Liver (tissue), 9 donors: ENCODE measurements around the gene EGLN1. TPM values are rescaled to one million over a fixed set of nuclear protein-coding genes. Genes with fewer than 3 reads are reported as not detected.

Experiments
- DNase-seq: peaks from one replicate; pipeline ENCODE4 v3.0.0-alpha.2; 2017; ENCODE audit warnings: low spot score
- H3K27ac ChIP-seq, 2 donors: one replicate each; pipeline ENCODE4 v1.7.0; 2013; ENCODE audit warnings: inconsistent platforms in 2 of 2, low read length in 2 of 2, control low read depth in 1 of 2, low read depth in 1 of 2, mild to moderate bottlenecking in 1 of 2
- H3K27me3 ChIP-seq, 4 donors: one replicate each; pipeline versions ENCODE4 v1.6.1 to v1.7.0; 2013; ENCODE audit warnings: low read length in 3 of 4, inconsistent platforms in 1 of 4, mild to moderate bottlenecking in 1 of 4, moderate library complexity in 1 of 4; ENCODE audit not compliant: control insufficient read depth in 4 of 4, insufficient read depth in 4 of 4
- H3K36me3 ChIP-seq, 4 donors: one replicate each; pipeline versions ENCODE4 v1.6.1 to v1.7.0; 2013; ENCODE audit warnings: low read length in 3 of 4, mild to moderate bottlenecking in 3 of 4, low read depth in 1 of 4, moderate library complexity in 1 of 4; ENCODE audit not compliant: control insufficient read depth in 4 of 4, insufficient read depth in 3 of 4
- H3K4me1 ChIP-seq, 4 donors: one replicate each; pipeline versions ENCODE4 v1.6.1 to v1.7.0; 2013; ENCODE audit warnings: low read length in 3 of 4, mild to moderate bottlenecking in 3 of 4, moderate library complexity in 1 of 4; ENCODE audit not compliant: control insufficient read depth in 4 of 4, insufficient read depth in 4 of 4
- H3K4me3 ChIP-seq, 3 donors: one replicate each; pipeline versions ENCODE4 v1.6.1 to v1.7.0; 2013; ENCODE audit warnings: low read length in 3 of 3, control low read depth in 1 of 3, low read depth in 1 of 3, mild to moderate bottlenecking in 1 of 3
- H3K9ac ChIP-seq, 2 donors: one replicate each; pipeline ENCODE4 v1.7.0; 2013; ENCODE audit warnings: low read length in 2 of 2, mild to moderate bottlenecking in 2 of 2, moderate library complexity in 2 of 2, control low read depth in 1 of 2, low read depth in 1 of 2
- H3K9me3 ChIP-seq, 4 donors: one replicate each; pipeline versions ENCODE4 v1.6.1 to v1.7.0; 2013; ENCODE audit warnings: low read length in 3 of 4; ENCODE audit not compliant: control insufficient read depth in 4 of 4
- EGR1 ChIP-seq, 2 donors: IDR thresholded peaks; 2 replicates each; pipeline ENCODE4 v1.6.1; 2016 to 2018; ENCODE audit warnings: antibody characterized with exemption in 2 of 2, low read depth in 2 of 2
- FOXA2 ChIP-seq: IDR thresholded peaks from 2 replicates; pipeline ENCODE4 v1.6.1; 2016; ENCODE audit warnings: antibody characterized with exemption
- GABPA ChIP-seq, 2 donors: IDR thresholded peaks in 1 of 2; conservative IDR thresholded peaks in 1 of 2; 2 replicates each; pipeline ENCODE4 v1.6.1; 2016; ENCODE audit warnings: antibody characterized with exemption in 2 of 2, mild to moderate bottlenecking in 1 of 2, moderate library complexity in 1 of 2
- HNF4G ChIP-seq: IDR thresholded peaks from 2 replicates; pipeline ENCODE4 v1.6.1; 2016; ENCODE audit warnings: antibody characterized with exemption
- JUND ChIP-seq, 2 donors: IDR thresholded peaks; 2 replicates each; pipeline ENCODE4 v1.6.1; 2016; ENCODE audit warnings: antibody characterized with exemption in 2 of 2
- NR2F2 ChIP-seq: IDR thresholded peaks from 2 replicates; pipeline ENCODE4 v1.6.1; 2016; ENCODE audit warnings: antibody characterized with exemption
- RAD21 ChIP-seq, 2 donors: IDR thresholded peaks; 2 replicates each; pipeline ENCODE4 v1.6.1; 2016; ENCODE audit warnings: antibody characterized with exemption in 2 of 2, mild to moderate bottlenecking in 2 of 2
- RXRA ChIP-seq, 2 donors: IDR thresholded peaks; 2 replicates each; pipeline ENCODE4 v1.6.1; 2017 to 2018; ENCODE audit warnings: antibody characterized with exemption in 2 of 2, mild to moderate bottlenecking in 1 of 2
- SP1 ChIP-seq: IDR thresholded peaks from 2 replicates; pipeline ENCODE4 v1.6.1; 2018; ENCODE audit warnings: antibody characterized with exemption, mild to moderate bottlenecking
- TAF1 ChIP-seq: conservative IDR thresholded peaks from 2 replicates; pipeline ENCODE4 v1.6.1; 2016; ENCODE audit warnings: antibody characterized with exemption, mild to moderate bottlenecking
- YY1 ChIP-seq: IDR thresholded peaks from 2 replicates; pipeline ENCODE4 v1.6.1; 2016; ENCODE audit warnings: antibody characterized with exemption, mild to moderate bottlenecking
- WGBS: extraction: QIAGEN DNeasy Blood & Tissue Kit; methylation state at CpG from one replicate; pipeline ENCODE4 v1.1.7; 2013; 5-methylcytosine and 5-hydroxymethylcytosine counted together
- polyA plus RNA-seq, 2 donors: library from polyadenylated mRNA; stranded (reverse) in 1 of 2; unstranded in 1 of 2; fragments of 200-250 nt in 1 of 2; fragments of >200 nt in 1 of 2; fragmentation: Nextera tagmentation in 1 of 2; extraction: Ambion mirVana in 1 of 2; gene quantifications; one replicate each; pipeline versions ENCODE4 v1.2.1 to v1.2.3, GENCODE V29; 2013 to 2015
- total RNA-seq, 2 donors: library from RNA; depleted of rRNA; stranded (reverse); fragments of >200 nt; gene quantifications; one replicate each; pipeline ENCODE4 v1.2.3, GENCODE V29; 2014
- TF ChIP-seq, protein P1 (sequence below): IDR thresholded peaks from 2 replicates; pipeline ENCODE4 v1.6.1; 2016; ENCODE audit warnings: antibody characterized with exemption
- TF ChIP-seq, protein P2 (sequence below): fragments of 150-350 bp; IDR thresholded peaks from 2 replicates; pipeline ENCODE4 v1.5.1; 2017; ENCODE audit warnings: improper control_type of control experiment, low read depth, low read length; ENCODE audit not compliant: missing input control
- TF ChIP-seq, protein P3 (sequence below): IDR thresholded peaks from 2 replicates; pipeline ENCODE4 v1.6.1; 2016; ENCODE audit warnings: antibody characterized with exemption
- TF ChIP-seq, protein P4 (sequence below): IDR thresholded peaks from 2 replicates; pipeline ENCODE4 v1.6.1; 2016; ENCODE audit warnings: antibody characterized with exemption
- donor health status: healthy.
- donor health status: healthy.
- donor health status: healthy.
- donor health status: healthy.
- donor health status: healthy.

The EGLN1 gene
- total and polyA plus RNA-seq, 4 donors, result 7.2 to 44.8 (median 22.2) TPM

DNA sequence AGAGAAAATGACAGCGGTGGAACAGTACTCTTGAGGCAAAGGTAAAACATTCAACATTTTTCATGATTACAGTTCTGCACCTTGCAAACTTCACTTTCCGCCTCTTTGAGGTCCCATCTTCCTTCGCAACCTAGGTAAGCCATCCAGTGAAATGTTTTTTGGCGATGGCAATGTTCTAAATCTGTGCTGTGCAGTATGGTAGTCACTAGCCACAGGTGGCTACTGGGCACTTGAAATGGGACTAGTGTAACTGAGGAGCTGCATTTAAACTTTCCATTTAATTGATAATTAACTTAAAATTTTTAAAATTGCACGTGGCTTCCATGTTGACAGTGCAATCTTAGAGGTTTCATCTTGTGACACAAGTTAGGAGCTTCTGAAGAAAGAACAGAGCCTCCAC is 97.4 kb downstream of the EGLN1 start:
- no peak overlapping the region for H3K27ac ChIP-seq
- H3K36me3 ChIP-seq, result peaks cover 0 to under 1% (median 0%) of the 10 kb centered on the region in 4 donors
- 89% methylated on average over 5 of the region's 5 CpGs for WGBS
- no peak overlapping the region for H3K9ac ChIP-seq
- H3K9me3 ChIP-seq, result no peaks in the 10 kb centered on the region
- no peak for TF ChIP-seq GABPA (IDR thresholded peaks at IDR 0.05 in 1 of 2, conservative IDR thresholded peaks at IDR 0.05 in 1 of 2)
- no peak for TF ChIP-seq RAD21 (IDR thresholded peaks at IDR 0.05)
- TF ChIP-seq RXRA (IDR thresholded peaks at IDR 0.05), result no peak
- H3K27me3 ChIP-seq, result no peaks in the 10 kb centered on the region
- no peak for DNase-seq
- peaks cover 0 to 8% (median 6%) of the 10 kb centered on the region in 4 donors for H3K4me1 ChIP-seq
- no peak overlapping the region for H3K4me3 ChIP-seq

DNA sequence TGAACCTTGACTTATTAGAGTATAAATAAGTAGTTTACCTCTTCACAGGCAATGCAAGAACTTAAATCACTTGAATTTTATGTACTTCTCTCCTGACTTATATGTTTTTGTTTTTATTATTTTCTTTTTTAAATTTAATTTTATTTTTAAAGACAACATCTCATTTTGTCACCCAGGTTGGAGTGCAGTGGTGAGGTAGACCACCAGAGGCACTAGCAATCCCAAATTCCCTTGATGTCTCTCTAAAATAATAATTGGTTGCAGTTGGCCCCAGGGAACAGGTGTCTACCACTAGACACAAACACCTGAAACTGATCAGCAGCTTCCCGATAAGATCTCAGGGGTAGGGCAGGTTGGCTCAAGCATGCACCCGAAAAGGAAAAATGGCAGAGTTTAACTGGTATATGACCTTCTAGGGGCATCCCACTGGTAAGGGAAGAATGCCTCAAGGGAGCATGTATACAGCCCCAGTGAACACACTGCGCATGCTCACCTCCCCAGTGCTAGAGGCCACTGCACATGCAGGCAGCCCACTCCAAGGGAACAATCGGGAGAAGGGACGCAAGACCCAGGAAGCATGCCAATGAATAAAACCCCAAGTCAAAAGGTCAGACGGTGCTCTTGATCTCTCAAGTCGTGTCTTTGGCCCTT is 99.1 kb downstream of the EGLN1 start:
- Histone ChIP-seq H3K4me3 (no peak overlapping the region), H3K27ac (no peak overlapping the region), H3K27me3 (no peaks in the 10 kb centered on the region), H3K36me3 (no peaks in the 10 kb centered on the region), H3K9ac (no peak overlapping the region), H3K4me1 (peaks cover 0 to 8% (median 6%) of the 10 kb centered on the region in 4 donors), H3K9me3 (no peaks in the 10 kb centered on the region)
- DNase-seq, result no peak
- WGBS, result 83% methylated on average over 7 of the region's 7 CpGs
- TF ChIP-seq, protein P1, sequence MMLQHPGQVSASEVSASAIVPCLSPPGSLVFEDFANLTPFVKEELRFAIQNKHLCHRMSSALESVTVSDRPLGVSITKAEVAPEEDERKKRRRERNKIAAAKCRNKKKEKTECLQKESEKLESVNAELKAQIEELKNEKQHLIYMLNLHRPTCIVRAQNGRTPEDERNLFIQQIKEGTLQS, result no peak
- no peak for TF ChIP-seq YY1
- no peak for TF ChIP-seq JUND (IDR thresholded peaks at IDR 0.05)
- no peak for TF ChIP-seq TAF1
- TF ChIP-seq, protein P2, sequence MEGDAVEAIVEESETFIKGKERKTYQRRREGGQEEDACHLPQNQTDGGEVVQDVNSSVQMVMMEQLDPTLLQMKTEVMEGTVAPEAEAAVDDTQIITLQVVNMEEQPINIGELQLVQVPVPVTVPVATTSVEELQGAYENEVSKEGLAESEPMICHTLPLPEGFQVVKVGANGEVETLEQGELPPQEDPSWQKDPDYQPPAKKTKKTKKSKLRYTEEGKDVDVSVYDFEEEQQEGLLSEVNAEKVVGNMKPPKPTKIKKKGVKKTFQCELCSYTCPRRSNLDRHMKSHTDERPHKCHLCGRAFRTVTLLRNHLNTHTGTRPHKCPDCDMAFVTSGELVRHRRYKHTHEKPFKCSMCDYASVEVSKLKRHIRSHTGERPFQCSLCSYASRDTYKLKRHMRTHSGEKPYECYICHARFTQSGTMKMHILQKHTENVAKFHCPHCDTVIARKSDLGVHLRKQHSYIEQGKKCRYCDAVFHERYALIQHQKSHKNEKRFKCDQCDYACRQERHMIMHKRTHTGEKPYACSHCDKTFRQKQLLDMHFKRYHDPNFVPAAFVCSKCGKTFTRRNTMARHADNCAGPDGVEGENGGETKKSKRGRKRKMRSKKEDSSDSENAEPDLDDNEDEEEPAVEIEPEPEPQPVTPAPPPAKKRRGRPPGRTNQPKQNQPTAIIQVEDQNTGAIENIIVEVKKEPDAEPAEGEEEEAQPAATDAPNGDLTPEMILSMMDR, result no peak
- TF ChIP-seq FOXA2, result no peak
- no peak for TF ChIP-seq EGR1 (IDR thresholded peaks at IDR 0.05; ENCODE audit: low read depth in 2 of 2)
- TF ChIP-seq, protein P3, sequence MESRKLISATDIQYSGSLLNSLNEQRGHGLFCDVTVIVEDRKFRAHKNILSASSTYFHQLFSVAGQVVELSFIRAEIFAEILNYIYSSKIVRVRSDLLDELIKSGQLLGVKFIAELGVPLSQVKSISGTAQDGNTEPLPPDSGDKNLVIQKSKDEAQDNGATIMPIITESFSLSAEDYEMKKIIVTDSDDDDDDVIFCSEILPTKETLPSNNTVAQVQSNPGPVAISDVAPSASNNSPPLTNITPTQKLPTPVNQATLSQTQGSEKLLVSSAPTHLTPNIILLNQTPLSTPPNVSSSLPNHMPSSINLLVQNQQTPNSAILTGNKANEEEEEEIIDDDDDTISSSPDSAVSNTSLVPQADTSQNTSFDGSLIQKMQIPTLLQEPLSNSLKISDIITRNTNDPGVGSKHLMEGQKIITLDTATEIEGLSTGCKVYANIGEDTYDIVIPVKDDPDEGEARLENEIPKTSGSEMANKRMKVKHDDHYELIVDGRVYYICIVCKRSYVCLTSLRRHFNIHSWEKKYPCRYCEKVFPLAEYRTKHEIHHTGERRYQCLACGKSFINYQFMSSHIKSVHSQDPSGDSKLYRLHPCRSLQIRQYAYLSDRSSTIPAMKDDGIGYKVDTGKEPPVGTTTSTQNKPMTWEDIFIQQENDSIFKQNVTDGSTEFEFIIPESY, result no peak
- TF ChIP-seq GABPA (IDR thresholded peaks at IDR 0.05 in 1 of 2, conservative IDR thresholded peaks at IDR 0.05 in 1 of 2), result no peak
- no peak for TF ChIP-seq NR2F2
- TF ChIP-seq HNF4G, result no peak
- TF ChIP-seq SP1, result no peak
- TF ChIP-seq RXRA (IDR thresholded peaks at IDR 0.05), result no peak
- TF ChIP-seq, protein P4, sequence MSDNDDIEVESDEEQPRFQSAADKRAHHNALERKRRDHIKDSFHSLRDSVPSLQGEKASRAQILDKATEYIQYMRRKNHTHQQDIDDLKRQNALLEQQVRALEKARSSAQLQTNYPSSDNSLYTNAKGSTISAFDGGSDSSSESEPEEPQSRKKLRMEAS, result no peak

DNA sequence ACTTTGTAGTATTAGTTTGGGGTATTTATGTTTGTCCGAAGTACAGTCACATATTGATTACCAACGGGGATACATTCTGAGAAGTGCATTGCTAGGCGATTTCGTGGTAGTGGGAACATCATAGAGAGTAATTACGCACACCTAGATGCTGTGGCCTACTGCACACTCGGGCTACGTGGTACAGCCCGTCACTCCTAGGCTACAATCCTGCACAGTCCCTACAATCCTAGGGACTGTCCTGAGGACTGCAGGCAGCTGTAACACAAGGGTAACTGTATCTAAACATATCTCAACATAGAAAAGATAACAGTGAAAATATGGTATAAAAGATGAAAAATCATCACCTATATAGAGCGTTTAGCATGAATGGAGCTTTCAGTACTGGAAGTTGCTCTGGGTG is 103.0 kb downstream of the EGLN1 start:
- H3K36me3 ChIP-seq, result no peaks in the 10 kb centered on the region
- no peak overlapping the region for H3K9ac ChIP-seq
- TF ChIP-seq RXRA (IDR thresholded peaks at IDR 0.05), result no peak
- no peaks in the 10 kb centered on the region for H3K27me3 ChIP-seq
- WGBS, result 89% methylated on average over 9 of the region's 9 CpGs
- no peaks in the 10 kb centered on the region for H3K9me3 ChIP-seq
- no peak overlapping the region for H3K4me3 ChIP-seq
- no peak for DNase-seq
- no peaks in the 10 kb centered on the region for H3K4me1 ChIP-seq
- no peak overlapping the region for H3K27ac ChIP-seq
